ENCODE results near the gene PDK1.

DNA sequence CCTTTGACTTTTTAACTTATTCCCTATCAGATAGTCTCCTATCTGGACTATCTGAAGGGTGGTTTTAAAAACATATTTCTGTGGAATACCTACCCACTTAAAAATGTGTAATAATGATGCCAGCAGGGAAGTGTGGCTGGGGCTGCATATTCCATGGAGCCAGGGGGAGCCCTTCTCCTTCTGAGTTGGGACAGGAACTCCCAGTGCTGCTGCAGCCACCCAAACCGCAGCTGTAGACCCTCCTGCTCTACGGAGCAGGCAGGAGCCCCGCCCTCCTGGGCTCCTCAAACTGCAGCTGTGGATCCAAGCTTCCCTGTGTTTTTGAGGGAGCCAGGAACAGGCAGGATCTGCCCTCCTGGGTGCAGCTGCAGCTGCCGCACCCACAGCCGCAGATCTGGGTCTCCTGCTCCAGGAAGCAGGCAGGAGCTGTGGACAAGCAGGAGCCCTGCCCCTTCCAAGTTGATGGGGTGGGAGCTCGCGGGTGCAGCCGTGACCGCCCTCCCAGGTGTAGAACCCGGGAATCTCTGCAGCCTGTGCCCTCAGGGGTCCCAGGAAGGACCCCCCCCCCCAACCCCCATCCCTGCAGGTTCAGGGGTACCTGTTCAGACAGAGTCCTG, 57.8 kb downstream of the PDK1 start:
- TF ChIP-seq GATA2 (IDR thresholded peaks at IDR 0.05; ENCODE audit: low read depth, low read length) (no peak), GATA3 (IDR thresholded peaks at IDR 0.05; ENCODE audit: low read depth, low read length) (no peak)

Measured in SH-SY5Y (cell line).